OCI-LY3 (cell line): Measurements from ENCODE around the gene NBEAL2.

Source experiments
- CTCF ChIP-seq: fragments of 200-600, 300-600 bp; sonication (generic); IDR thresholded peaks from 2 replicates; pipeline ENCODE4 v1.5.1; 2014; ENCODE audit warnings: antibody characterized with exemption, low read length, low read depth
- EZH2phosphoT487 ChIP-seq: fragments of 200-600 bp; shearing (Covaris generic); IDR thresholded peaks from 2 replicates; pipeline ENCODE4 v1.6.1; 2018; ENCODE audit warnings: antibody characterized with exemption, mixed run types, low read depth

- TF ChIP-seq EZH2phosphoT487 (no peak), CTCF (no peak)
Measured at GRCh38 chr3:47016934-47017435, 37.5 kb downstream of the NBEAL2 start.
